MCF 10A (cell line): ENCODE results near the gene HOXA4. TPM values are rescaled to one million over a fixed set of nuclear protein-coding genes. Genes with fewer than 3 reads are reported as not detected.

Source experiments
- BruUV-seq: library from RNA; stranded (reverse); fragments of 400-500 nt; replicated peaks from 2 replicates; lab custom pipeline; 2021; lab: Mats Ljungman, UMichigan
- CTCF ChIA-PET: fragments of 300-600 bp; sonication (Branson Sonifier 250); formaldehyde crosslinking; extraction: SDS; loops from one replicate; lab custom pipeline; 2021; ENCODE audit warnings: antibody characterized with exemption, inconsistent platforms; lab: Yijun Ruan, JAX
- POLR2A ChIA-PET: fragments of 300-600, 350-650 bp; sonication (Branson Sonifier 250); formaldehyde crosslinking; extraction: SDS; loops from one replicate; lab custom pipeline; 2020; ENCODE audit warnings: antibody characterized with exemption, inconsistent platforms; lab: Yijun Ruan, JAX
- DNase-seq: peaks from one replicate; pipeline ENCODE4 v3.0.0-alpha.2; 2018; ENCODE audit not compliant: unreplicated experiment
- H3K27ac Mint-ChIP-seq: one replicate; pipeline ENCODE4 v1.8.0; 2022; ENCODE audit warnings: mild to moderate bottlenecking, low read depth, mixed read lengths; ENCODE audit not compliant: unreplicated experiment
- H3K27me3 Mint-ChIP-seq: one replicate; pipeline ENCODE4 v1.8.0; 2022; ENCODE audit warnings: mixed read lengths; ENCODE audit not compliant: insufficient read depth, unreplicated experiment
- H3K36me3 Mint-ChIP-seq: one replicate; pipeline ENCODE4 v1.8.0; 2022; ENCODE audit warnings: mild to moderate bottlenecking, moderate library complexity, mixed read lengths; ENCODE audit not compliant: insufficient read depth, unreplicated experiment
- H3K4me1 Mint-ChIP-seq: one replicate; pipeline ENCODE4 v1.8.0; 2022; ENCODE audit warnings: mixed read lengths; ENCODE audit not compliant: insufficient read depth, unreplicated experiment
- H3K4me3 Mint-ChIP-seq: one replicate; pipeline ENCODE4 v1.8.0; 2022; ENCODE audit warnings: mild to moderate bottlenecking, moderate library complexity, mixed read lengths; ENCODE audit not compliant: unreplicated experiment
- H3K9me3 Mint-ChIP-seq: one replicate; pipeline ENCODE4 v1.8.0; 2022; ENCODE audit warnings: mixed read lengths; ENCODE audit not compliant: unreplicated experiment
- CTCF ChIP-seq: fragments of 200-600 bp; IDR thresholded peaks from one replicate; pipeline ENCODE4 v1.8.0; 2022; ENCODE audit warnings: antibody characterized with exemption, mild to moderate bottlenecking; ENCODE audit not compliant: unreplicated experiment
- intact Hi-C: fragments of 100-400 bp; cut with micrococcal nuclease; formaldehyde crosslinking; loops from 2 replicates; pipeline ENCODE4 v1.14.1; 2022
- total RNA-seq: library from RNA; stranded (reverse); gene quantifications from 2 replicates; pipeline ENCODE4 v1.2.3, GENCODE V29; 2022

Gene HOXA4
- total RNA-seq, 1 experiment from 2014 or later = 2.6 TPM

- TF ChIP-seq CTCF = no peak
- ChIA-PET POLR2A (interaction anchor here (0.7 to 5.2 kb wide), 27 partner anchors 8 to 1058 kb away, joined by 3 to 65 read pairs (median 6); partner anchors contain the start of genes CBX3, HNRNPA2B1, HOXA4 and HOXA9), CTCF (interaction anchor here (0.6 to 5.8 kb wide), 17 partner anchors 8 to 1072 kb away, joined by 3 to 57 read pairs (median 5); no protein-coding TSS in a partner anchor)
- Mint-ChIP-seq H3K27ac (peak overlapping the region; percentile 91), H3K9me3 (no peaks in the 10 kb centered on the region), H3K4me3 (peak overlapping the region; percentile 79), H3K4me1 (peaks cover 10% of the 10 kb centered on the region), H3K27me3 (no peaks in the 10 kb centered on the region), H3K36me3 (peaks cover 5% of the 10 kb centered on the region)
- BruUV-seq = no TSS peak
- peak; percentile 45 for DNase-seq
- intact Hi-C loops = no loop called here
These were observed 18.4 kb upstream of the HOXA4 start for GRCh38 chr7:27148756-27149641.

DNA sequence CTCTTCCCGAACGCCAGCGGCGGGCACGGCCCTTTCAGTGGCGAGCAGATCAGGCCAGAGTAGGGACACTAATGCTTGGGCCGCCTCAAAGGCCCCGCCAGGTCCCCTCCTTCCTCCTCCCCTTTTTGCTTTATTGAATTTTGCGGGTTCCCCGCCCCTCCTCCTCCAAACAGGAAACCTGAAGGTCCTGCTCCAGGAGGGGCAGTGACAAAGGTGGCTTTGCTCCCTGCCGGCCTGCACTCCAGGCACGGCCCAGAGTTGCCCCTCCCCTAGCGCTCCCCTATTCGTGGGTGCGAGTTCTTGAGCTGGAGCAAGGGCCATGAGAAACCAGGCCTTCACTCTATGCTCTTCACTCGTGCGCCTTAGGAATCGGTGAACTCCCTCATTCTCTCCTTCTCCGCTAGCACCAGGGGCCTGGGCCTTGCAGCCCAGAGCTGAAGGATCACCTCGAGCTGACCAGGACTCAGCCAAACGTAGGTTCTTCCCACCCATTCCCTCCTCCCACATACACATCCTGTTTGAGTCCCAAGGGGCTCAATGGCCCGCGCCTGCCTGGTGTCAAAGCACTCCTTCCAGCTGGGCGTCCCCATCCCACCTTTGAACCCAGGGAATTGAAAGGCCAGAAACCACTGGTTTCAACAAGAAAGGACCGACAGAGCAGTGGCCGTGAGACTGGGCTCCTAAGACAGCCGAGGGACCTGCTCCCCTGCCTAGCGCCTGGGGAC, 17.6 kb upstream of the HOXA4 start:
- ChIA-PET POLR2A (interaction anchor here (0.7 to 5.2 kb wide), 18 partner anchors 7 to 1057 kb away, joined by 3 to 65 read pairs (median 6); partner anchors contain the start of genes HOXA4 and HOXA9), CTCF (interaction anchor here (0.6 to 5.8 kb wide), 9 partner anchors 14 to 613 kb away, joined by 3 to 57 read pairs (median 4); no protein-coding TSS in a partner anchor)
- DNase-seq = peak; percentile 32
- peak overlapping the region; percentile 79 for H3K4me3 Mint-ChIP-seq
- peak overlapping the region; percentile 91 for H3K27ac Mint-ChIP-seq
- peaks cover 5% of the 10 kb centered on the region for H3K36me3 Mint-ChIP-seq
- TF ChIP-seq CTCF = no peak
- no TSS peak for BruUV-seq
- H3K27me3 Mint-ChIP-seq = no peaks in the 10 kb centered on the region
- intact Hi-C loops = no loop called here
- peaks cover 10% of the 10 kb centered on the region for H3K4me1 Mint-ChIP-seq
- no peaks in the 10 kb centered on the region for H3K9me3 Mint-ChIP-seq

DNA sequence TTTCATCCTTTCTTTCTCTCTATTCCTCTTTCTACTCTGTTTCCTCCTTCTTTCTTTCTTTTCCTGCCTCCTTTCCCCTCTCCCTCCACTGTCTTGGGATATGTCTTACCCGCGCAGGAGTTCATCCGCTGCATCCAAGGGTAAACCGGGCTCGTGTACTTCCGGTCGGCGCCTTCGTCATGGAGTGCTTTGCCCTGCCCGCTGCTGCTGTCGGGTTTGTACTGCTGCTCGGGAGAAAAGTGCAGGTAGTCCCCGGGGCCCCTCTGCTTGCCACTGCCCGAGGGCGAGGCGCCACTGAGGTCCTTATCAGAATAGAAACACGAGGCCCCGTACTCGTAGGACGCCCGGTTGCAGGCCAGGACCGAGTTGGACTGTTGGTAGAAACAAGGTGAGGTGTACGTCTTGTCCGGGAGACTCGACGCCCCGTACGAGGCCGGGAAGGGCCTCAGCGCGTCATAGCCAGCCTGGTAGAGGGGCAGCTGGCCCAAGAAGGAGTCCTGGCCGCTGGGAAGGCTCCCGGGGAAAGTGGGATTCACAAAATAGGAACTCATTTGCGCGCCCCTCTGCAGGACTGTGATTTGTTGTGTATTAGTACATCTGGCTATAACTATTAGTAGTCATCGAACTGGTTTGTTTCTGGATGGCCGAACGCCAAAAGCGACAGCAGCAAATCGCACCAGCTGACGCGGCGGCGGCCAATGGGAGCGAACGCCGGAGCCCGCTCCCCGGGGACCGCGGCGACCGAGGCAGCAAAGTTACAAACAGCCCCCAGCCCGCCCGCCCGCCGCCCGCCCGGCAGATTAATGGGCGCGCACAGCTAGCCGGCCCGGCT, 16.9 kb upstream of the HOXA4 start, which contains the start of gene HOXA6:
Gene HOXA6 (minus strand): TSS at position 576 of the 832 bp plus-strand sequence. CDS start 25 bp downstream, at position 551.
- H3K4me3 Mint-ChIP-seq = peak within 1 kb of the TSS; percentile 79
- H3K36me3 Mint-ChIP-seq = peaks cover 10% of the 10 kb centered on the region
- H3K27me3 Mint-ChIP-seq = no peaks in the 10 kb centered on the region
- TF ChIP-seq CTCF = no peak
- intact Hi-C loops = no loop called here
- no TSS peak for BruUV-seq
- H3K4me1 Mint-ChIP-seq = peaks cover 10% of the 10 kb centered on the region
- H3K27ac Mint-ChIP-seq = peak within 1 kb of the TSS; percentile 91
- POLR2A ChIA-PET = interaction anchor here (0.5 to 5.2 kb wide), 10 partner anchors 15 to 958 kb away, joined by 3 to 65 read pairs (median 6); partner anchors contain the start of gene HOXA9
- no peak for DNase-seq
- CTCF ChIA-PET = interaction anchor here (0.9 to 5.8 kb wide), 4 partner anchors 14 to 779 kb away, joined by 3 to 57 read pairs (median 4); no protein-coding TSS in a partner anchor
- no peaks in the 10 kb centered on the region for H3K9me3 Mint-ChIP-seq
